ENCODE measurements around the gene GLIPR1L1.

GRCh38 chr12:75289753-75290152 lies 44.7 kb upstream of the GLIPR1L1 start:
- TF ChIP-seq CTCF (IDR thresholded peaks at IDR 0.05; ENCODE audit: poor library complexity, severe bottlenecking) (peak; percentile 72), POLR2AphosphoS5 (IDR thresholded peaks at IDR 0.05) (no peak), EZH2 (IDR thresholded peaks at IDR 0.05; ENCODE audit: borderline replicate concordance, insufficient read depth, low read length, poor library complexity, severe bottlenecking) (no peak), RAD21 (conservative IDR thresholded peaks at IDR 0.05) (peak; percentile 87), SMC3 (conservative IDR thresholded peaks at IDR 0.05; ENCODE audit: poor library complexity) (peak; percentile 89), TAF1 (IDR thresholded peaks at IDR 0.05; ENCODE audit: low read depth) (no peak), REST (IDR thresholded peaks at IDR 0.05; ENCODE audit: borderline replicate concordance) (no peak), EP300 (conservative IDR thresholded peaks at IDR 0.05; ENCODE audit: poor library complexity, severe bottlenecking) (no peak), MXI1 (conservative IDR thresholded peaks at IDR 0.05; ENCODE audit: poor library complexity, severe bottlenecking) (no peak)
